ENCODE data around the gene PCDHGA8. TPM values are rescaled to one million over a fixed set of nuclear protein-coding genes. Genes with fewer than 3 reads are reported as not detected.
A peak's percentile ranks its signal among the peaks of the same experiment; 100 is the strongest.
"Not testable (repeated sequence)": the region's sequence is repeated elsewhere in the genome, so short reads cannot be mapped to it uniquely, and the experiment has no call there.

PCDHGA8 gene
- polyA plus RNA-seq, 2 donors, result 0.06 to 0.29 TPM

DNA sequence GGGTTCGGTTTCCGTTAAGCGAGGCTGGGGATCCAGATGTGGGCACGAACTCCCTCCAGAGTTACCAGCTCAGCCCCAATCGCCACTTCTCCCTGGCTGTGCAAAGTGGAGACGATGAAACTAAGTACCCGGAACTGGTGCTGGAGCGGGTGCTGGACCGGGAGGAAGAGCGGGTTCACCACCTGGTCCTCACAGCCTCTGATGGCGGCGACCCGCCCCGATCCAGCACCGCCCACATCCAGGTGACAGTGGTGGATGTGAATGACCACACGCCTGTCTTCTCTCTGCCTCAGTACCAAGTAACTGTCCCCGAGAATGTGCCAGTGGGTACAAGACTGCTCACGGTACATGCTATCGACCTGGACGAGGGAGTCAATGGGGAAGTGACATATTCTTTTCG lies 9.1 kb upstream of the PCDHGA8 start:
- Histone ChIP-seq H3K4me1 (ENCODE audit: control insufficient read depth in 2 of 2, insufficient read depth in 2 of 2, low read length in 1 of 2) (peaks cover 0 to 4% of the 10 kb centered on the region in 2 donors), H3K36me3 (ENCODE audit: control insufficient read depth in 2 of 2, insufficient read depth in 2 of 2, low read length in 1 of 2) (no peaks in the 10 kb centered on the region), H3K27me3 (ENCODE audit: control insufficient read depth in 1 of 2, insufficient read depth in 2 of 2, low read length in 2 of 2) (no peaks in the 10 kb centered on the region), H3K4me3 (ENCODE audit: low read depth in 1 of 2, low read length in 2 of 2) (peak overlapping the region in 1 of 2 donors; percentile 7), H3K27ac (ENCODE audit: low read depth in 2 of 2, low read length in 1 of 2) (no peak overlapping the region), H3K9me3 (ENCODE audit: control insufficient read depth in 2 of 2, insufficient read depth in 1 of 2, low read depth in 1 of 2, low read length in 1 of 2) (peaks cover 24 to 29% of the 10 kb centered on the region in 2 donors)
- WGBS, 2 donors, result 40 to 42% methylated on average over 21 of the region's 21 CpGs

DNA sequence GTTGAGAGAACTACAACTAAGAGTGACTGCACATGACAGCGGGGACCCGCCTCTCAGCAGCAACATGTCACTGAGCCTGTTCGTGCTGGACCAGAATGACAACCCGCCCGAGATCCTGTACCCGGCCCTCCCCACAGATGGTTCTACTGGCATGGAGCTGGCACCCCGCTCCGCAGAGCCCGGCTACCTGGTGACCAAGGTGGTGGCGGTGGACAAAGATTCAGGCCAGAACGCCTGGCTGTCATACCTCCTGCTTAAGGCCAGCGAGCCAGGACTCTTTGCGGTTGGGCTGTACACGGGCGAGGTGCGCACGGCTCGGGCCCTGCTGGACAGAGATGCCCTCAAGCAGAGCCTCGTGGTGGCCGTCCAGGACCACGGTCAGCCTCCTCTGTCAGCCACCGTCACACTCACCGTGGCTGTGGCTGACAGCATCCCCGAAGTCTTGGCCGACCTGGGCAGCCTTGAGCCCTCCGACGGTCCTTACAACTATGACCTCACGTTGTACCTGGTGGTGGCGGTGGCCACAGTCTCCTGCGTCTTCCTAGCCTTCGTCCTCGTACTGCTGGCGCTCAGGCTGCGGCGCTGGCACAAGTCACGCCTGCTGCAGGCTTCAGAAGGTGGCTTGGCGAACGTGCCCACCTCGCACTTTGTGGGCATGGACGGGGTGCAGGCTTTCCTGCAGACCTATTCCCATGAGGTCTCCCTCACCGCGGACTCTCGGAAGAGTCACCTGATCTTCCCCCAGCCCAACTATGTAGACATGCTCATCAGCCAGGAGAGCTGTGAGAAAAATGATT lies 7.8 kb upstream of the PCDHGA8 start:
- H3K4me3 ChIP-seq (ENCODE audit: low read depth in 1 of 2, low read length in 2 of 2), result no peak overlapping the region

DNA sequence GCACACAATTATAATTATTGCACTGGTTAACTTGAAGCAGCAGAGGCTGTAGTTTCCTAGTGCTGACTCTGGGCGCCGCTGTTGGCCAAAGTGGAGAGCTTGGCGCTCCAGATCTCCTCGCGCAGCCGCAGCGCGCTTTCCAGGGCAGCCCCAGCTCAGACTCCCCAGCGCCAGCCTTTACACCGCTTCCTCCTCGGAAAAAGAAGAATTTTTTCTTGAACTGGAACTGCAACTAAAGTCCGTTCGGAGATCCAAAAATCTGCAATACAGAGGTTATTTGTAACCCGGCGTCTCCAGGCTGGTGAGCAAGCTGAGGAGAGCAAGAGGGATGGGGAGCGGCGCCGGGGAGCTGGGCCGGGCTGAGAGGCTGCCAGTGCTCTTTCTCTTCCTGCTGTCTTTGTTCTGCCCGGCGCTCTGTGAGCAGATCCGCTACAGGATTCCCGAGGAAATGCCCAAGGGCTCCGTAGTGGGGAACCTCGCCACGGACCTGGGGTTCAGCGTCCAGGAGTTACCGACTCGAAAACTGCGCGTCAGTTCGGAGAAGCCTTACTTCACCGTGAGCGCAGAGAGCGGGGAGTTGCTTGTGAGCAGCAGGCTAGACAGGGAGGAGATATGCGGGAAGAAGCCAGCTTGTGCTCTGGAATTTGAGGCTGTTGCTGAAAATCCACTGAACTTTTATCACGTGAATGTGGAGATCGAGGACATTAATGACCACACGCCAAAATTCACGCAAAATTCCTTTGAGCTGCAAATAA lies 4.7 kb upstream of the PCDHGA8 start, which contains the start of gene PCDHGB4:
Gene PCDHGB4 (plus strand): TSS at position 142 of the 755 bp plus-strand sequence. CDS start 187 bp downstream, at position 329.
- not testable (repeated sequence) for H3K27ac ChIP-seq (ENCODE audit: low read depth in 2 of 2, low read length in 1 of 2); H3K27me3 ChIP-seq (ENCODE audit: control insufficient read depth in 1 of 2, insufficient read depth in 2 of 2, low read length in 2 of 2); H3K4me3 ChIP-seq (ENCODE audit: low read depth in 1 of 2, low read length in 2 of 2); H3K4me1 ChIP-seq (ENCODE audit: control insufficient read depth in 2 of 2, insufficient read depth in 2 of 2, low read length in 1 of 2); H3K36me3 ChIP-seq (ENCODE audit: control insufficient read depth in 2 of 2, insufficient read depth in 2 of 2, low read length in 1 of 2)
- WGBS, 2 donors, result 14 to 23% methylated on average over 21 to 22 of the region's 40 CpGs
- H3K9me3 ChIP-seq (ENCODE audit: control insufficient read depth in 2 of 2, insufficient read depth in 1 of 2, low read depth in 1 of 2, low read length in 1 of 2), result peaks cover 34 to 45% of the 10 kb centered on the region in 2 donors

More for the DNA sequence above, 7.8 kb upstream of the PCDHGA8 start:
- Histone ChIP-seq H3K36me3 (ENCODE audit: control insufficient read depth in 2 of 2, insufficient read depth in 2 of 2, low read length in 1 of 2) (no peaks in the 10 kb centered on the region), H3K27ac (ENCODE audit: low read depth in 2 of 2, low read length in 1 of 2) (no peak overlapping the region), H3K9me3 (ENCODE audit: control insufficient read depth in 2 of 2, insufficient read depth in 1 of 2, low read depth in 1 of 2, low read length in 1 of 2) (peaks cover 34 to 43% of the 10 kb centered on the region in 2 donors), H3K27me3 (ENCODE audit: control insufficient read depth in 1 of 2, insufficient read depth in 2 of 2, low read length in 2 of 2) (no peaks in the 10 kb centered on the region), H3K4me1 (ENCODE audit: control insufficient read depth in 2 of 2, insufficient read depth in 2 of 2, low read length in 1 of 2) (peaks cover 0 to 4% of the 10 kb centered on the region in 2 donors)
- WGBS, 2 donors, result 46 to 51% methylated on average over 43 of the region's 43 CpGs

DNA sequence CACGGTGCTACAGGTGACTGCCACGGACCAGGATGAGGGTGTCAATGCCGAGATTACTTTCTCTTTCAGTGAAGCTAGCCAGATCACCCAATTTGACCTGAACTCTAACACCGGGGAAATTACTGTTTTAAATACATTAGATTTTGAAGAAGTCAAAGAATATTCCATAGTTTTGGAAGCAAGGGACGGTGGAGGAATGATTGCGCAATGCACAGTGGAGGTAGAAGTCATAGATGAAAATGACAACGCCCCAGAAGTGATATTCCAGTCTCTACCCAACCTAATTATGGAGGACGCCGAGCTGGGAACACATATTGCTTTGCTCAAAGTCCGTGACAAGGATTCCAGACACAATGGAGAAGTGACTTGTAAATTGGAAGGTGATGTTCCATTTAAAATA lies 3.8 kb upstream of the PCDHGA8 start:
- peaks cover 34 to 45% of the 10 kb centered on the region in 2 donors for H3K9me3 ChIP-seq (ENCODE audit: control insufficient read depth in 2 of 2, insufficient read depth in 1 of 2, low read depth in 1 of 2, low read length in 1 of 2)
- H3K4me1 ChIP-seq (ENCODE audit: control insufficient read depth in 2 of 2, insufficient read depth in 2 of 2, low read length in 1 of 2), result peaks cover 0 to 4% of the 10 kb centered on the region in 2 donors
- no peaks in the 10 kb centered on the region for H3K36me3 ChIP-seq (ENCODE audit: control insufficient read depth in 2 of 2, insufficient read depth in 2 of 2, low read length in 1 of 2)
- WGBS, 2 donors, result 43 to 44% methylated on average over 10 of the region's 10 CpGs
- no peak overlapping the region for H3K4me3 ChIP-seq (ENCODE audit: low read depth in 1 of 2, low read length in 2 of 2)
- H3K27ac ChIP-seq (ENCODE audit: low read depth in 2 of 2, low read length in 1 of 2), result no peak overlapping the region
- peaks cover 0 to 5% of the 10 kb centered on the region in 2 donors for H3K27me3 ChIP-seq (ENCODE audit: control insufficient read depth in 1 of 2, insufficient read depth in 2 of 2, low read length in 2 of 2)

DNA sequence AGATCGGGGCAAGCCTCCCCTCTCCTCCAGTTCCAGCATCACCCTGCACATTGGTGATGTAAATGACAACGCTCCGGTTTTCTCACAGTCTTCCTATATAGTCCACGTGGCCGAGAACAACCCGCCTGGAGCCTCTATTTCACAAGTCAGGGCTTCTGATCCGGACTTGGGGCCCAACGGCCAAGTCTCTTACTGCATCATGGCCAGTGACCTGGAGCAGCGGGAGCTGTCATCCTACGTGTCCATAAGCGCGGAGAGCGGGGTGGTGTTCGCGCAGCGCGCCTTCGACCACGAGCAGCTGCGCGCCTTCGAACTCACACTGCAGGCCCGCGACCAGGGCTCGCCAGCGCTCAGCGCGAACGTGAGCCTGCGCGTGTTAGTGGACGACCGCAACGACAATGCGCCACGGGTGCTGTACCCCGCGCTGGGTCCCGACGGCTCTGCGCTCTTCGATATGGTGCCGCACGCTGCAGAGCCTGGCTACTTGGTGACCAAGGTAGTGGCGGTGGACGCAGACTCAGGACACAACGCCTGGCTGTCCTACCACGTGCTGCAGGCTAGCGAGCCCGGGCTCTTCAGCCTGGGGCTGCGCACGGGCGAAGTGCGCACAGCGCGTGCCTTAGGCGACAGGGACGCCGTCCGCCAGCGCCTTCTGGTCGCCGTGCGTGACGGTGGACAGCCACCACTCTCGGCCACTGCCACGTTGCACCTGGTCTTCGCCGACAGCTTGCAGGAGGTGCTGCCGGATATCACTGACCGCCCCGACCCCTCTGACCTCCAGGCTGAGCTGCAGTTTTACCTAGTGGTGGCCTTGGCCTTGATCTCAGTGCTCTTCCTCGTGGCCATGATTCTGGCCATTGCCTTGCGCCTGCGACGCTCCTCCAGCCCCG lies 3.0 kb upstream of the PCDHGA8 start:
- H3K36me3 ChIP-seq (ENCODE audit: control insufficient read depth in 2 of 2, insufficient read depth in 2 of 2, low read length in 1 of 2), result no peaks in the 10 kb centered on the region
- no peak overlapping the region for H3K27ac ChIP-seq (ENCODE audit: low read depth in 2 of 2, low read length in 1 of 2)
- H3K27me3 ChIP-seq (ENCODE audit: control insufficient read depth in 1 of 2, insufficient read depth in 2 of 2, low read length in 2 of 2), result peaks cover 0 to 5% of the 10 kb centered on the region in 2 donors
- peaks cover 0 to 3% of the 10 kb centered on the region in 2 donors for H3K4me1 ChIP-seq (ENCODE audit: control insufficient read depth in 2 of 2, insufficient read depth in 2 of 2, low read length in 1 of 2)
- no peak overlapping the region for H3K4me3 ChIP-seq (ENCODE audit: low read depth in 1 of 2, low read length in 2 of 2)
- H3K9me3 ChIP-seq (ENCODE audit: control insufficient read depth in 2 of 2, insufficient read depth in 1 of 2, low read depth in 1 of 2, low read length in 1 of 2), result peaks cover 34 to 46% of the 10 kb centered on the region in 2 donors
- WGBS, 2 donors, result 42 to 45% methylated on average over 77 of the region's 77 CpGs

DNA sequence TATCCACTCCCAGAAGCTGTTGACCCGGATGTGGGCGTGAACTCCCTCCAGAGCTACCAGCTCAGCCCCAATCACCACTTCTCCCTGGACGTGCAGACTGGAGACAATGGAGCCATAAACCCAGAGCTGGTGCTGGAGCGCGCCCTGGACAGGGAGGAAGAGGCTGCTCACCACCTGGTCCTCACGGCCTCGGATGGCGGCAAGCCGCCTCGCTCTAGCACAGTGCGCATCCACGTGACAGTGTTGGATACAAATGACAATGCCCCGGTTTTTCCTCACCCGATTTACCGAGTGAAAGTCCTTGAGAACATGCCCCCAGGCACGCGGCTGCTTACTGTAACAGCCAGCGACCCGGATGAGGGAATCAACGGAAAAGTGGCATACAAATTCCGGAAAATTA lies 834 bp downstream of the PCDHGA8 start:
- Histone ChIP-seq H3K36me3 (ENCODE audit: control insufficient read depth in 2 of 2, insufficient read depth in 2 of 2, low read length in 1 of 2) (no peaks in the 10 kb centered on the region), H3K27ac (ENCODE audit: low read depth in 2 of 2, low read length in 1 of 2) (no peak overlapping the region), H3K9me3 (ENCODE audit: control insufficient read depth in 2 of 2, insufficient read depth in 1 of 2, low read depth in 1 of 2, low read length in 1 of 2) (peaks cover 36 to 44% of the 10 kb centered on the region in 2 donors), H3K4me3 (ENCODE audit: low read depth in 1 of 2, low read length in 2 of 2) (no peak overlapping the region), H3K4me1 (ENCODE audit: control insufficient read depth in 2 of 2, insufficient read depth in 2 of 2, low read length in 1 of 2) (no peaks in the 10 kb centered on the region), H3K27me3 (ENCODE audit: control insufficient read depth in 1 of 2, insufficient read depth in 2 of 2, low read length in 2 of 2) (peaks cover 0 to 5% of the 10 kb centered on the region in 2 donors)
- 36% methylated on average over 21 of the region's 21 CpGs for WGBS, 2 donors

DNA sequence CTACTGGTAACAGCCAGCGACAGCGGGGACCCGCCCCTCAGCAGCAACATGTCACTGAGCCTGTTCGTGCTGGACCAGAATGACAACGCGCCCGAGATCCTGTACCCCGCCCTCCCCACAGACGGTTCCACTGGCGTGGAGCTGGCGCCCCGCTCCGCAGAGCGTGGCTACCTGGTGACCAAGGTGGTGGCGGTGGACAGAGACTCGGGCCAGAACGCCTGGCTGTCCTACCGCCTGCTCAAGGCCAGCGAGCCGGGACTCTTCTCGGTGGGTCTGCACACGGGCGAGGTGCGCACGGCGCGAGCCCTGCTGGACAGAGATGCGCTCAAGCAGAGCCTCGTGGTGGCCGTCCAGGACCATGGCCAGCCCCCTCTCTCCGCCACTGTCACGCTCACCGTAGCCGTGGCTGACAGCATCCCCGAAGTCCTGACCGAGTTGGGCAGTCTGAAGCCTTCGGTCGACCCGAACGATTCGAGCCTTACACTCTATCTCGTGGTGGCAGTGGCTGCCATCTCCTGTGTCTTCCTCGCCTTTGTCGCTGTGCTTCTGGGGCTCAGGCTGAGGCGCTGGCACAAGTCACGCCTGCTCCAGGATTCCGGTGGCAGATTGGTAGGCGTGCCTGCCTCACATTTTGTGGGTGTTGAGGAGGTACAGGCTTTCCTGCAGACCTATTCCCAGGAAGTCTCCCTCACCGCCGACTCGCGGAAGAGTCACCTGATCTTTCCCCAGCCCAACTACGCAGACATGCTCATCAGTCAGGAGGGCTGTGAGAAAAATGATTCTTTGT lies 2.2 kb downstream of the PCDHGA8 start:
- H3K4me1 ChIP-seq (ENCODE audit: control insufficient read depth in 2 of 2, insufficient read depth in 2 of 2, low read length in 1 of 2); H3K36me3 ChIP-seq (ENCODE audit: control insufficient read depth in 2 of 2, insufficient read depth in 2 of 2, low read length in 1 of 2); H3K4me3 ChIP-seq (ENCODE audit: low read depth in 1 of 2, low read length in 2 of 2); H3K27ac ChIP-seq (ENCODE audit: low read depth in 2 of 2, low read length in 1 of 2); H3K27me3 ChIP-seq (ENCODE audit: control insufficient read depth in 1 of 2, insufficient read depth in 2 of 2, low read length in 2 of 2): not testable (repeated sequence)
- 42% methylated on average over 41 to 46 of the region's 53 CpGs for WGBS, 2 donors
- H3K9me3 ChIP-seq (ENCODE audit: control insufficient read depth in 2 of 2, insufficient read depth in 1 of 2, low read depth in 1 of 2, low read length in 1 of 2), result peaks cover 30 to 39% of the 10 kb centered on the region in 2 donors

DNA sequence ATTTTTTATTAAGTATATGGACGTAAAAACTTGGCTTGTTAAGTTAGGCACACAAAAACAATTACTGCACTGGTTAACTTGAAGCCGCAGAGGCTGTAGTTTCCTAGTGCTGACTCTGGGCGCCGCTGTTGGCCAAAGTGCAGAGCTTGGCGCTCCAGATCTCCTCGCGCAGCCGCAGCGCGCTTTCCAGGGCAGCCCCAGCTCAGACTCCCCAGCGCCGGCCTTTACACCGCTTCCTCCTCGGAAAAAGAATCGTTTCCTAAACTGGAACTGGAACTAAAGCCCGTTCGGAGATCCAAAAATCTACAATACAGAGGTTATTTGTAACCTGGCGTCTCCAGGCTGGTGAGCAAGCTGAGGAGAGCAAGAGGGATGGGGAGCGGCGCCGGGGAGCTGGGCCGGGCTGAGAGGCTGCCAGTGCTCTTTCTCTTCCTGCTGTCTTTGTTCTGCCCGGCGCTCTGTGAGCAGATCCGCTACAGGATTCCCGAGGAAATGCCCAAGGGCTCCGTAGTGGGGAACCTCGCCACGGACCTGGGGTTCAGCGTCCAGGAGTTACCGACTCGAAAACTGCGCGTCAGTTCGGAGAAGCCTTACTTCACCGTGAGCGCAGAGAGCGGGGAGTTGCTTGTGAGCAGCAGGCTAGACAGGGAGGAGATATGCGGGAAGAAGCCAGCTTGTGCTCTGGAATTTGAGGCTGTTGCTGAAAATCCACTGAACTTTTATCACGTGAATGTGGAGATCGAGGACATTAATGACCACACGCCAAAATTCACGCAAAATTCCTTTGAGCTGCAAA lies 5.5 kb downstream of the PCDHGA8 start, which contains the start of gene PCDHGB5:
Gene PCDHGB5 (plus strand): TSS at position 192 of the 796 bp plus-strand sequence. CDS start 181 bp downstream, at position 373.
- not testable (repeated sequence) for H3K36me3 ChIP-seq (ENCODE audit: control insufficient read depth in 2 of 2, insufficient read depth in 2 of 2, low read length in 1 of 2); H3K4me1 ChIP-seq (ENCODE audit: control insufficient read depth in 2 of 2, insufficient read depth in 2 of 2, low read length in 1 of 2); H3K27ac ChIP-seq (ENCODE audit: low read depth in 2 of 2, low read length in 1 of 2); H3K27me3 ChIP-seq (ENCODE audit: control insufficient read depth in 1 of 2, insufficient read depth in 2 of 2, low read length in 2 of 2)
- H3K9me3 ChIP-seq (ENCODE audit: control insufficient read depth in 2 of 2, insufficient read depth in 1 of 2, low read depth in 1 of 2, low read length in 1 of 2), result peaks cover 32 to 38% of the 10 kb centered on the region in 2 donors
- 9 to 12% methylated on average over 21 to 25 of the region's 43 CpGs for WGBS, 2 donors
- H3K4me3 ChIP-seq (ENCODE audit: low read depth in 1 of 2, low read length in 2 of 2), result peak within 1 kb of the TSS in 1 of 2 donors; percentile 30

Data from esophagus (tissue), 2 donors.